ENCODE data around the gene SLC34A1. TPM values are rescaled to one million over a fixed set of nuclear protein-coding genes. Genes with fewer than 3 reads are reported as not detected.

SLC34A1 gene
- total and polyA plus RNA-seq, 2 experiments from 2014 or later = not detected

GRCh38 chr5:177334781-177335700 is 49.2 kb upstream of the SLC34A1 start:
- peaks cover 5% of the 10 kb centered on the region; the same call in 1 of the 2 replicates for H3K36me3 ChIP-seq (ENCODE audit: insufficient read depth)
- peaks cover 7% of the 10 kb centered on the region; the same call in 1 of the 2 replicates for H4K20me1 ChIP-seq (replicated peaks; ENCODE audit: insufficient read depth)
- Mint-ChIP-seq H3K27me3 (ENCODE audit: insufficient read depth, low read depth, poor library complexity) (peaks cover 11% of the 10 kb centered on the region), H3K4me1 (peaks cover 23% of the 10 kb centered on the region), H3K4me3 (no peak overlapping the region), H3K27ac (0 out of 2 replicates have a peak overlapping the region, but pooled peaks have one; percentile 36), H3K9me3 (no peaks in the 10 kb centered on the region), H3K36me3 (ENCODE audit: low read depth) (peaks cover 62% of the 10 kb centered on the region)
- ATAC-seq (no peak), DNase-seq (ENCODE audit: low spot score) (no peak)
- no peaks in the 10 kb centered on the region for H3F3A ChIP-seq (replicated peaks; ENCODE audit: low read depth)
- H3K4me1 ChIP-seq (ENCODE audit: insufficient read depth) = no peaks in the 10 kb centered on the region; the same call in 1 of the 2 replicates
- H3K9me2 ChIP-seq (ENCODE audit: insufficient read depth) = no peaks in the 10 kb centered on the region
- H3K4me2 ChIP-seq = no peak overlapping the region
- H2AFZ ChIP-seq = no peak overlapping the region
- H3K4me3 ChIP-seq = no peak overlapping the region
- no peaks in the 10 kb centered on the region for H3K27me3 ChIP-seq (ENCODE audit: insufficient read depth)
- H3K79me2 ChIP-seq (replicated peaks; ENCODE audit: insufficient read depth) = peaks cover 5% of the 10 kb centered on the region; the same call in 1 of the 2 replicates
- TF ChIP-seq CTCF (conservative IDR thresholded peaks at IDR 0.05; ENCODE audit: low read depth in 2 of 2) = no peak
- no peak for TF ChIP-seq NANOG (IDR thresholded peaks at IDR 0.05; ENCODE audit: borderline replicate concordance)
- TF ChIP-seq ZNF114 (CRISPR knock-in tag; IDR thresholded peaks at IDR 0.05) = no peak
- TF ChIP-seq POLR2AphosphoS5 (IDR thresholded peaks at IDR 0.05; ENCODE audit: low read depth) = no peak
- TF ChIP-seq EZH2 (IDR thresholded peaks at IDR 0.05; ENCODE audit: low read depth, unreplicated experiment) = no peak
- no peak for TF ChIP-seq ETS1 (IDR thresholded peaks at IDR 0.05)
- TF ChIP-seq ZNF462 (CRISPR knock-in tag; IDR thresholded peaks at IDR 0.05) = no peak
- no peak for TF ChIP-seq CREB1 (CRISPR knock-in tag; IDR thresholded peaks at IDR 0.05; ENCODE audit: low read depth)
- TF ChIP-seq EZH2phosphoT487 (IDR thresholded peaks at IDR 0.05; ENCODE audit: unreplicated experiment) = no peak
- no peak for TF ChIP-seq STAT1 (IDR thresholded peaks at IDR 0.05; ENCODE audit: unreplicated experiment)
- no peak for TF ChIP-seq JUNB (IDR thresholded peaks at IDR 0.05; ENCODE audit: unreplicated experiment)
- H3K27ac ChIP-seq (ENCODE audit: low read depth) = no peak overlapping the region

Measured in GM23338 (cell line).